ENCODE results near the gene CST8. TPM values are rescaled to one million over a fixed set of nuclear protein-coding genes. Genes with fewer than 3 reads are reported as not detected.

CST8 gene
- total RNA-seq, 1 experiment from 2014 or later = not detected

- DNase-seq (ENCODE audit: low read depth) = no peak
Measured at GRCh38 chr20:23520185-23520584, 29.3 kb downstream of the CST8 start.

DNA sequence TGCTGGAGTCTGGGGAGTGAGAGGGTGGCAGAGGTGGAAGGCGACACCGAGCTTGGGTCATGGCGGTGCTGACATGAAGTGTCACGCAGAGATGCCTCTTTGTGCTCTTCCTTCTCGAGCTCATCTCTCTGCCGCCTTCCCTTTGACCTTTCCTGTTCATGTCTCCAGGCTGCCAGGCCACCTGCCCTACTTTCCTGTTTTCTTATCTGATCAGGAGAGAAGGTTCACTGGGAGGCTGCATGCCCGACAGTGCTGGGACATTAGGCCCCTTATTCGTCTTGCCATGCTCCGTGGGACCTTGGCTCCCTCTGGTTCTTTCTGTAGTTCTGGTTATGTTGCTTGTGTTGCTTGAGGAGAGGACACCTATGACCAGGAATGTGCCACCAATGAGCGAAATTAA lies 33.2 kb downstream of the CST8 start:
- no peak for DNase-seq (ENCODE audit: low read depth)

DNA sequence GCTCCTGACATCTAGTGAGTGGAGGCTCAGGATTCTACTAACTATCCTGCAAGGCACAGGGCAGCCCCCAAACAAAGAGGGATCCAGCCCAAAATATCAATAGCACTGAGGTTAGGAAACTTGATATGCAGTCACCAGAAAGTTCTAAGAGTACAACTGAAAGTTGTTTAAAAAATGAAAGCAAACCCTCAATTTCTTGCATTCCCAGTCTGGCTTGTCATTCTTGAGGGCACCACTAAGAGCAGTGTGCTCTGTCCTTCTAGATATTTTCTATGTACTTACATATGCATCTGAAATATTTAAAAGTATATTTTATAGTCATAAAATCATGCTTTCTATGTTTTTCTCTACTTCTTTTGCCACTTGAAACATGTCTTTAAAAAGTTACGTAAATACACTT lies 35.9 kb downstream of the CST8 start:
- no peak for DNase-seq (ENCODE audit: low read depth)

DNA sequence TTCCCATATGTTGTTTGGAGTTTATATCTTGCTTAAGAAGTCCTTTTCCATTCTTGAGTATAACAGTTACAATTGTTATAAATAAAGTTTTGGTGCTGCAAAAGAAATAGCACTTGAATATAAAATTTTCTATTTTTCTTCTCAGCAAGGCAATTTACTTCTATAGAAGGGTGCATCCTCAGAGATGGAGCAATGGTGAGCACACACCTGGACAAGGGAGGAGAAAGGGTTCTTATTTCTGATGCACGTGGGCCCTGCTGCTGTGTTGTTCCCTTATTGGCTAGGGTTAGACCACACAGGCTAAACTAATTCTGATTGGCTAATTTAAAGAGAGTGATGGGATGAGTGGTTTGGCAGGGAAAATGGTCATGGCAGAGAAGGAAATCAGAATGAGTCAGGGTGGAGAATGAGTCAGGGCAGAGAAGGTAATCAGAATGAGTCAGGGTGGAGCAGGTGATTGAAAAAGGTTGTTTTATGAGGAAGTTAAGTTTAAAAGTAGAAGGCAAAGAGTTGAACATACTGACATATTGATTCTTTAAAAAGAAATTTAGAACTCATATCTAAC lies 38.0 kb downstream of the CST8 start:
- DNase-seq (ENCODE audit: low read depth) = peak; percentile 33

GRCh38 chr20:23530937-23531567 lies 40.1 kb downstream of the CST8 start:
- no peak for DNase-seq (ENCODE audit: low read depth)

GRCh38 chr20:23532533-23532932 lies 41.6 kb downstream of the CST8 start:
- no peak for DNase-seq (ENCODE audit: low read depth)

- no peak for DNase-seq (ENCODE audit: low read depth)
Measured at GRCh38 chr20:23533161-23533560, 42.2 kb downstream of the CST8 start.

GRCh38 chr20:23534801-23535593 lies 44.1 kb downstream of the CST8 start:
- no peak for DNase-seq (ENCODE audit: low read depth)

- no peak for DNase-seq (ENCODE audit: low read depth)
Measured at GRCh38 chr20:23536328-23536974, 45.5 kb downstream of the CST8 start.

DNA sequence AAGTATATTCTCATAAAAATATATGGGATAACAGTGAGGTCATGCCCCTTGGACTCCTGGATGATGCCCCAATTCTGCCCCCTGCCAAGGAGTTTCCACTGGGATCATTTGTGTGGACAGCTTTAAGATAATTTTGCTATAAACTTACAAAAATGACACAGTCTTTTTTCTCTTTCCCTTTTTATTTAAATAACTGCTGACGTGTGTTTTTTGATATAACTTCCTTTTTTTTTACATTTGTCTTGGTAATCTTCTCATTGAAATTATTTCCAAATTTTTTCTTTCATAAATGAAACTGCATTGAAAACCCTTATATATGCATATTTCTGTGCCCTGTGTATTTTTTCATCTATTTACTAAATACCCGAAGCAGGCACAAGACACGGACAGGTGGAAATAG lies 46.1 kb downstream of the CST8 start:
- no peak for DNase-seq (ENCODE audit: low read depth)

- DNase-seq (ENCODE audit: low read depth) = no peak
Measured at GRCh38 chr20:23540624-23541023, 49.7 kb downstream of the CST8 start.

DNA sequence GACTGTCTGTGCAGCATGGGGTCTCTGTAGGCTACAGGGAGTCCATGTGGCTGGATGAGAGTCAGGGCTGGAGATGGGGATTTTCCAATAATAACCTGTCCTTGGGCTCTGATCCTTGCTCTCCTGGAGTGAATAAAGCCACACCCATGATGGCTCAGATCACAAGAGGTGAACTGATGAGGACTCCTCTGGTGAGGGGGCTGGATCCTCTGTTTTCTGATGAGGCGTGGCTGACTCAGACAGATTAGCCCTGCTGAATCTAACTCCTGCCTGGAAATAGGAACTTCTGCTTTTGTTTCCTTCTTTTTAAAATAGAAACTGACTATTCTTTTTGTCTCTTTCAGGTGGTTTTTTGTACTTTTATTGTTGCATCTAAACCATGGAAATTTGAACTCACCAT lies 50.4 kb downstream of the CST8 start:
- DNase-seq (ENCODE audit: low read depth) = no peak

DNA sequence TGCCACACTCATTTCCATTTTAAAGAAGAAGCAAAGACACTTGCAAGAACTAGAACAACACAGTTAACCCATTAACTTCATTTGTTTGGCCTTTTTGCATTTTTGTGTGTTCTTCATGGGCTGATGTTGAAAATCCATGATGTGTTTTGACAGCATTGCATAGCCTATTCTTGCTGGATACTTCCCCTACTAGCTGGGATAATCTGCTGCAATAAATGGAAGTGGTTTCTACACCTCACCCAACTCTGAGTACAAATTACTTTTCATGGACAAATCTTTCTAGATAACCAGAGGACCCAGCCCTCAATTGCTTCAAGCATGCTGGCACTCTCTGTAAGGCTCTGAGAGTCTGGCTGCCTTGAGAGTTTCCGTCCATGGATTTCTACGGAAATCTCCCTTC lies 50.9 kb downstream of the CST8 start:
- DNase-seq (ENCODE audit: low read depth) = no peak

- no peak for DNase-seq (ENCODE audit: low read depth)
Measured at GRCh38 chr20:23542801-23543200, 51.9 kb downstream of the CST8 start.

DNA sequence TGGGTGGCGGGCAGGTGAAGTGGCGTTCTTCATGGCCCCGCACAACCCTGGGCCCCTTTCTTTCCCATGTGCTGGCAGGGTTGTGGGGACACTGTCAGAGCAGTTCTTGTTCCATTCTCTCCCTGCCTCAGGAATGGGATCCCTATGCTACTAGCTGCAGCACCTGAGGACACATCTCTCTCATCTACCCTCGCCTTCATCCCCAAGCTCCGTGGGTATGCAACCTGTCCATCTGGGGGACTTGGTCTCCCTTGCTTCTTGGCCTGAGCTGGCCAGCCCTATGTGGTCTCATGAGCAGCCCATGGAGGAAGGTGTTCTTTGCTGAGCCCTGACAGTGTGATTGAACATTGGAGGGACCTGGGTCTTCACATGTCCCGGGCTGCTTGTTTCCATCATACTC lies 53.2 kb downstream of the CST8 start:
- no peak for DNase-seq (ENCODE audit: low read depth)

Other genes starting within 250 kb of the CST8 start
- 123 and 140 TPM in 2 replicates for gene NXT1, start 140.3 kb upstream of the CST8 start, total RNA-seq (2014; rRNA removed; shearing (Covaris generic))
- gene GZF1, start 128.9 kb upstream of the CST8 start, total RNA-seq (2014; rRNA removed; shearing (Covaris generic)) = 16.6 and 23.9 TPM in 2 replicates
- gene NAPB, start 69.6 kb upstream of the CST8 start, total RNA-seq (2014; rRNA removed; shearing (Covaris generic)) = 7.4 and 9.6 TPM in 2 replicates
- not detected in 2 replicates for gene CSTL1, start 51.4 kb upstream of the CST8 start, total RNA-seq (2014; rRNA removed; shearing (Covaris generic))
- not detected in 2 replicates for gene CST11, start 38.2 kb upstream of the CST8 start, total RNA-seq (2014; rRNA removed; shearing (Covaris generic))
- gene CST9L, start 77.4 kb downstream of the CST8 start, total RNA-seq (2014; rRNA removed; shearing (Covaris generic)) = not detected in 2 replicates
- not detected in 2 replicates for gene CST9, start 114.8 kb downstream of the CST8 start, total RNA-seq (2014; rRNA removed; shearing (Covaris generic))
- 330 and 411 TPM in 2 replicates for gene CST3, start 146.8 kb downstream of the CST8 start, total RNA-seq (2014; rRNA removed; shearing (Covaris generic))
- 1.1 TPM in 1 of 2 replicates, not detected in the other for gene CST4, start 197.9 kb downstream of the CST8 start, total RNA-seq (2014; rRNA removed; shearing (Covaris generic))